GF-D8 (cell line): ENCODE data around the gene CHSY1.
A peak's percentile ranks its signal among the peaks of the same experiment; 100 is the strongest.
"Not testable (repeated sequence)": the region's sequence is repeated elsewhere in the genome, so short reads cannot be mapped to it uniquely, and the experiment has no call there.

Source experiments
- DNase-seq: peaks from one replicate; lab custom pipeline; 2025; lab: John Stamatoyannopoulos, UW

Gene CHSY1

GRCh38 chr15:101244889-101245668, 6.8 kb downstream of the CHSY1 start:
- no peak for DNase-seq

- no peak for DNase-seq
These were observed 7.6 kb downstream of the CHSY1 start for GRCh38 chr15:101244036-101244781.

- DNase-seq, result no peak
These were observed 8.4 kb downstream of the CHSY1 start for GRCh38 chr15:101243420-101243819.

- DNase-seq, result no peak
These were observed 8.9 kb downstream of the CHSY1 start for GRCh38 chr15:101242999-101243336.

- peak; percentile 92 for DNase-seq
These were observed 9.5 kb downstream of the CHSY1 start for GRCh38 chr15:101242160-101242998.

GRCh38 chr15:101240358-101240757, 11.5 kb downstream of the CHSY1 start:
- no peak for DNase-seq

- DNase-seq, result peak; percentile 58
These were observed 12.1 kb downstream of the CHSY1 start for GRCh38 chr15:101239724-101240136.

- peak; percentile 67 for DNase-seq
These were observed 14.6 kb downstream of the CHSY1 start for GRCh38 chr15:101237251-101237650.

- DNase-seq, result no peak
These were observed 18.1 kb downstream of the CHSY1 start for GRCh38 chr15:101233651-101234280.

- DNase-seq, result no peak
These were observed 19.2 kb downstream of the CHSY1 start for GRCh38 chr15:101232677-101233076.

GRCh38 chr15:101228313-101228712, 23.5 kb downstream of the CHSY1 start:
- no peak for DNase-seq

- DNase-seq, result no peak
These were observed 26.2 kb downstream of the CHSY1 start for GRCh38 chr15:101225658-101226057.

- DNase-seq, result no peak
These were observed 29.9 kb downstream of the CHSY1 start for GRCh38 chr15:101221902-101222301.

GRCh38 chr15:101220060-101220459, 31.8 kb downstream of the CHSY1 start:
- DNase-seq, result no peak

GRCh38 chr15:101219441-101219840, 32.4 kb downstream of the CHSY1 start:
- no peak for DNase-seq

GRCh38 chr15:101217446-101217845, 34.4 kb downstream of the CHSY1 start:
- no peak for DNase-seq

- no peak for DNase-seq
These were observed 35.7 kb downstream of the CHSY1 start for GRCh38 chr15:101216100-101216499.

GRCh38 chr15:101215681-101216080, 36.2 kb downstream of the CHSY1 start:
- no peak for DNase-seq

- not testable (repeated sequence) for DNase-seq
These were observed 37.3 kb downstream of the CHSY1 start for GRCh38 chr15:101214435-101215097.

GRCh38 chr15:101213570-101213969, 38.3 kb downstream of the CHSY1 start:
- no peak for DNase-seq

- DNase-seq, result no peak
These were observed 38.7 kb downstream of the CHSY1 start for GRCh38 chr15:101213147-101213546.

- no peak for DNase-seq
These were observed 40.0 kb downstream of the CHSY1 start for GRCh38 chr15:101211897-101212296.
